GM18858 (cell line): Measurements from ENCODE around the gene TMEM269.

ENCODE experiments used
- ATAC-seq: cut with Tn5 transposase; IDR thresholded peaks from one replicate; pipeline ENCODE4 v1.9.1; 2021; ENCODE audit not compliant: unreplicated experiment

The TMEM269 gene

GRCh38 chr1:42847111-42847595, 62.4 kb downstream of the TMEM269 start:
- no peak for ATAC-seq

- no peak for ATAC-seq
These were observed 63.1 kb downstream of the TMEM269 start for GRCh38 chr1:42847721-42848460.

GRCh38 chr1:42848823-42849537, 64.2 kb downstream of the TMEM269 start:
- no peak for ATAC-seq

GRCh38 chr1:42849944-42850343, 65.2 kb downstream of the TMEM269 start:
- ATAC-seq, result no peak
